HG03565 (cell line): Measurements from ENCODE around the gene AP2A2.
A peak's percentile ranks its signal among the peaks of the same experiment; 100 is the strongest.

ENCODE experiments used
- ATAC-seq: cut with Tn5 transposase; IDR thresholded peaks from one replicate; pipeline ENCODE4 v1.9.1; 2021; ENCODE audit warnings: mild to moderate bottlenecking, moderate library complexity; ENCODE audit not compliant: unreplicated experiment

The AP2A2 gene

DNA sequence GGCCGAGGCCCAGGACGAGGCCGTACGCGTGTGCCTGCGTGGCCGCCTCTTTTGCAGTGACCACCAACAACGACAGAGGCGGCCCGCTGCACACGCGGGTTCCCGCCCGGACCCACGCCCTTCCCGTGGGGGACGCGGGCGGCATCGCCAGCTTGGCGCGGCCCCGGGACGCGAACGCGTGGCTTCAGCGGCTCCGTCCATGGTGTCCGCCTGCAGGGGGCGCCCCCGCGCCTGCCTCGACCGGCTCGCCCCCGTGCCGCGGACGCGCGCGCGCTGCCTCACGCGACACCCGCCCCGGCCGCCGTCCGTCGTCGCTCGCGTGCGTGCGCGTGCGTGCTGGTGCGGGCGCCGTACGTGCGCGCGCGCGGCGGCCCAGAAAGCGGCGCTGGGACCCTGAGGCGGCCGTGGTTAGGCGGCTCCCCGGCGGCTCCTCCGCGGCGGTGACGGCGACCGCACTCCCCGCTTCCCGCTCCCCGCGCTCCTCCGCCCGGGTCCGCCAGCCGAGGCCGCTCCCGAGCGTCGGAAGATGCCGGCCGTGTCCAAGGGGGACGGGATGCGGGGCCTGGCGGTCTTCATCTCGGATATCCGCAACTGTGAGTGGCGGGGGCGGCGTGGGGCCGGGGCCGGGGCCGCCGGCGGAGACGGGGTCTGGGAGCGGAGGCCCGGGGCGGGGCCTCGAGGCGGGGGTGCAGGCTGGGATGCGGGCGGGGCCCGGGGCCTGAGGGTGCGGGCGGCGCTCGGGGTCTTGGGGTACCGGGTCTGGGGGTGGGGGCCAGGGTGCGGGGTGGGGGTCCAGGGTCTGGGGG lies at the start of gene AP2A2:
TSS of gene AP2A2 (plus strand) at position 375 of the 806 bp plus-strand sequence. CDS start at position 527, 152 bp downstream.
- ATAC-seq: peak; percentile 72

GRCh38 chr11:876545-876944 lies 49.1 kb upstream of the AP2A2 start:
- ATAC-seq: no peak

- ATAC-seq: no peak
Observed at GRCh38 chr11:877565-877964, 48.1 kb upstream of the AP2A2 start.

- no peak for ATAC-seq
Observed at GRCh38 chr11:880447-880846, 45.2 kb upstream of the AP2A2 start.

GRCh38 chr11:882596-882995 lies 43.1 kb upstream of the AP2A2 start:
- no peak for ATAC-seq

- ATAC-seq: no peak
Observed at GRCh38 chr11:883527-883926, 42.1 kb upstream of the AP2A2 start.

GRCh38 chr11:884578-885070 lies 41.0 kb upstream of the AP2A2 start:
- no peak for ATAC-seq

- no peak for ATAC-seq
Observed at GRCh38 chr11:886568-886967, 39.1 kb upstream of the AP2A2 start.

GRCh38 chr11:887589-887988 lies 38.1 kb upstream of the AP2A2 start:
- no peak for ATAC-seq

GRCh38 chr11:888310-889212 lies 37.1 kb upstream of the AP2A2 start:
- ATAC-seq: no peak

- no peak for ATAC-seq
Observed at GRCh38 chr11:889257-889656, 36.4 kb upstream of the AP2A2 start.

DNA sequence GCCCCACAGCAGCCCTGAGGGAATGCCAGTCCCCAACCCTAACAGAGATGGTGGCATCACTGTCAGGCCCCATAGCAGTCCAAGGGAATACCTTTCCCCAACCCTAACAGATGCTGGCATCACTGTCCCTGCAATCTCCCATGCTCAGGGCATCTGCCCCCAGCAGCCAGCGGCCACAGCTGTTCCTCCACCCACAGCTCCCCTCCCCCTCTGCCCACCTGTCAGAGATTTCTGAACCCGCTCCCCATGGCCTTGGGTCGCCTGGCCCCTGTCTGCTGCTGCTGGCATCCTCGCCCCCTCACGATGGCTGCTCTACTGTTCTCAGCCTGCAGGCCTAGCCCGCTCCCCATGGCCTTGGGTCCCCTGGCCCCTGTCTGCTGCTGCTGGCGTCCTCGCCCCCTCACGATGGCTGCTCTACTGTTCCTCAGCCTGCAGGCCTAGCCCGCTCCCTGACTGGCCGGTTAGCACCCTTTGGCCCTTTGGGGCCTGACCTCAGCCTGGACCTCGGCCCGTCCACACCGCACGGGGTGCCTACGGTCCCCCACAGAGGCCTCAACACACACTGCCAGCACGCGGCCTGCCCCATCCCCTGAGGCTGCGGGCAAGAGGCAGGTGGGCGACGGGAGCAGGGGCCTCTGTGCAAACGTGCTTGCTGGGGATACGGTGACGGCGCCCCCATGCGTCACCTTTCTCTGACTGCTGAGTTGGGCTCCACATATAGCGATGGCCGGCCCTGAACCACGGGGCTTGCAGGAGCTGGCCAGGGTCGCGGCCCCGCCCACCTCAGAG lies 35.8 kb upstream of the AP2A2 start:
- no peak for ATAC-seq

- ATAC-seq: no peak
Observed at GRCh38 chr11:890794-891540, 34.7 kb upstream of the AP2A2 start.

DNA sequence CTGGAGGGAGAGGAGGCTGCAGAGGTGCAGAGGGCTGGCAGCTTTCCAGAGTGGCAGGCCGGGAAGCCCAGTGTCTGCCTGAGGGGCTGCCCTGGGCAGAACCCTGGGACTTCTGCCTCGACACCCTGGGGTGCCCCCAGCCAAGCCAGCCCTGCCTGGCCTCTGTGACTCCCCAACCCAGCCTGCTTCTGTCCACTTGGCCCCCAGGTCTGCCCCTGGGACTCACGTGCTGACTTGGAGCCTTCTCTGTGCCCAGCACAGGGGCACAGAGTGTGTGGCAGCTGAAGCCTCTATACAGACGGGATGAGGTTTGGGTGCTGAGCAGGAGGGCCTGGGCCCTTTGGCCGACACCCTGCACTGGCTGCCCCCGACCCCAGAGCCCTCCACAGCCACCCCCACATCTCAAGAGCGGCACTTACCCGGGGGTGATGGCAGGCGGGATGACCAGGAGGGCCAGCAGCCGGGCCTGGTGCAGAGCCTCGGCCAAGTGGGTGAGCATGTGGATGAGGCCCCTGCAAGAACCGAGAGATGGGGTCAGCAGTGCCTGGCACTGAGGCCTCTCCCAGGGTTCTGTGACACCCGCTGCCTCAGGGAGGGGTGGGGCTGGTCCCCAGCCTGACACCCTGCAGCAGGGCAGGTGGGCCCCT lies 32.5 kb upstream of the AP2A2 start:
- ATAC-seq: no peak

DNA sequence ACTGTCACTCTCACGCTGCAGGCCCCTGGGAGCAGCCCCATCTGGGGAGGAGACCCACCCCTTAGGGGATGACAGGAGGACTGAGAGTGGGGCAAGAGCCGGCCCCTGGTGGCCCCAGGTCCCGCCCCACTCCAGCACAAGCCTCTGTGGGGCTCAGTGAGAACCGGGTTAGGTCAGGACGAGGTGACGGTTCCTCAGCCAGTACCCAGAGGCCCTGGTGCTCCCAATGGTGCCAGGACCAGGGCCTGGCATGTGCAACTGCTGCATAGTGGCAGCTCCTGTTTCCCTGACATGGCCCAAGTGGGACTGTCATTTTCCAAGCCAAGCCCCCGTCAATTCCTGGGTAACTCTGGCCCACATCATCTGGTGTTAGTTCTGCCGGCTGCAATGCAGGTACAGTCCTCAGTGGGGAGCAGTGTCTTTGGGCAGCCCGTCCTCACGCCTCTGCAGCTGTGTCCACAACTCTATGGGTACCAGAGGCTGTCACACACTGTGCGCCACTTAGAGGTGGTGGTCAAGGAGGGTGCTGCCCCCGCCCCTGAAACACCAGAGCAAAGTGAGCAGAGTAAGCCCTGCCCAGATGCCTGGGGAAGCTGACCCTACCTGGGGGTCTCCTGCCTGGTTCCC lies 31.0 kb upstream of the AP2A2 start:
- no peak for ATAC-seq

DNA sequence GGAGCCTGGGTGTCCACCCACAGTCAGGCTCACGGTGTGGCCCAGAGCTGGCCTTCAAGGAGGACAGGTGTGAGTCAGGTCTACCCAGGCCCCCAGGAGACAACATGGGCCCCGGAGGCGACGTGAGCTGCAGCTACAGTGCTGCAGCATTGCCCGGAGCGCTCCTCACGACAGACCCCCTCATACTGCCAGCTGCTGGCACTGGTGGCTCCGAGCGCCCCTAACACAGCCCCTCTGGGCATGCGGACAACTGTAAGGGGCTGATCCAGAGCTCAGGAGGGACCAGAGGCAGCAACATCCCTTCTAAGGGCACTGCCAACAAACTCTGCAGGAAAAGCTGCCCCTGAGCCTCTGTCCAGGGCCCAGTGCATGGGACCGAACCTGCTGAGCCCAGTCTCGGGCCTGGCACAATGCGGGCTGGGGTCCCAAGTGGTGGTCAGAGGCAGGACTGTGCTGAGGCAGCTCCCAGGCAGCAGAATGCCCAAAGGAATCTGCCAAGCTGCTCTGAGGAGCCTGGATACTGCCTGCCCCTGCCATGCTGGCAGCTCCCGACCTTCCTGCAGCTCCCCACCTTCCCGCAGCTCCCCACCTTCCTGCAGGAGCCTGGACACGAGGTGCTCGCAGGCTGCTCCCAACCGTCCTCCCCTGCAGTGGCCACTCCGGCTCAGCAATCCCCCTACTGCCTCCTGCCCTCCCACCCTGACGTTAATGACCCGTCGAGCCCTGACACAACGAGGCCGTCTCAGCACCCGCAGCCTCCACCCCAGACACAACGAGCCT lies 30.1 kb upstream of the AP2A2 start:
- no peak for ATAC-seq

GRCh38 chr11:897253-898142 lies 28.2 kb upstream of the AP2A2 start:
- no peak for ATAC-seq

DNA sequence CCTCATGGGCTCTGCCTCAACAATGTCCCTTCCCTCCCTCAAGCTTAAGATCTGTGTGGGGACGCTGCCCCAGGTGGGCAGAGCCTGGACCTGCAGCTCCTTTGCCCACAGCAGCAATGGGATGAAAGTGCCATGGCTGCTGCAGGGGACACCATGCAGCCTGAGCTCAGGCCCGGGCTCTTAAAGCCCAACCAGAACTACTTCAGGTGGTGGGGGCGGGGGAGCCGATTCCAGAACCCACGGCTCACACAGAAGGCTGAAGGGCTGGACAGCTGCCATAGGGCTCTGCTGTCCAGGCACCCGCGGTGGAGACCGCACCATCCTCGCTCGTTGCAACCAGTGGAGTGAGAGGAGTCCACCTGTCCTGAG lies 27.5 kb upstream of the AP2A2 start:
- no peak for ATAC-seq
